HCT116 (cell line): ENCODE data around the gene UBE4A.

ENCODE experiments used
- EZH2 ChIP-seq: fragments of 200-600 bp; sonication (generic); IDR thresholded peaks from 2 replicates; pipeline ENCODE4 v1.6.1; 2017; ENCODE audit warnings: antibody characterized with exemption, mixed run types
- EZH2phosphoT487 ChIP-seq: fragments of 200-600 bp; IDR thresholded peaks from 2 replicates; pipeline ENCODE4 v1.6.1; 2018; ENCODE audit warnings: antibody characterized with exemption, borderline replicate concordance
- POLR2A ChIP-seq: IDR thresholded peaks from 2 replicates; pipeline ENCODE4 v1.7.0; 2011; ENCODE audit warnings: borderline replicate concordance; ENCODE audit not compliant: insufficient read depth, insufficient read length; ENCODE audit errors: extremely low read depth
- ZNF274 ChIP-seq: fragments of 200-500 bp; sonication (Bioruptor generic); IDR thresholded peaks from 2 replicates; pipeline ENCODE4 v1.6.1; 2014; ENCODE audit warnings: mild to moderate bottlenecking, low read depth, low read length, inconsistent platforms
- TF ChIP-seq, protein P1 (sequence below), 3 experiments: fragments of 200-600 bp in 1 of 3; sonication (generic) in 1 of 3; IDR thresholded peaks in 2 of 3; conservative IDR thresholded peaks in 1 of 3; 2 replicates each; pipeline ENCODE4 v1.5.1; 2012 to 2017; ENCODE audit warnings: low read depth in 2 of 3, low read length in 2 of 3, antibody characterized with exemption in 1 of 3, borderline replicate concordance in 1 of 3, control low read depth in 1 of 3, mild to moderate bottlenecking in 1 of 3, mixed read lengths in 1 of 3, mixed run types in 1 of 3, moderate library complexity in 1 of 3; ENCODE audit not compliant: insufficient read depth in 1 of 3

- TF ChIP-seq, protein P1, sequence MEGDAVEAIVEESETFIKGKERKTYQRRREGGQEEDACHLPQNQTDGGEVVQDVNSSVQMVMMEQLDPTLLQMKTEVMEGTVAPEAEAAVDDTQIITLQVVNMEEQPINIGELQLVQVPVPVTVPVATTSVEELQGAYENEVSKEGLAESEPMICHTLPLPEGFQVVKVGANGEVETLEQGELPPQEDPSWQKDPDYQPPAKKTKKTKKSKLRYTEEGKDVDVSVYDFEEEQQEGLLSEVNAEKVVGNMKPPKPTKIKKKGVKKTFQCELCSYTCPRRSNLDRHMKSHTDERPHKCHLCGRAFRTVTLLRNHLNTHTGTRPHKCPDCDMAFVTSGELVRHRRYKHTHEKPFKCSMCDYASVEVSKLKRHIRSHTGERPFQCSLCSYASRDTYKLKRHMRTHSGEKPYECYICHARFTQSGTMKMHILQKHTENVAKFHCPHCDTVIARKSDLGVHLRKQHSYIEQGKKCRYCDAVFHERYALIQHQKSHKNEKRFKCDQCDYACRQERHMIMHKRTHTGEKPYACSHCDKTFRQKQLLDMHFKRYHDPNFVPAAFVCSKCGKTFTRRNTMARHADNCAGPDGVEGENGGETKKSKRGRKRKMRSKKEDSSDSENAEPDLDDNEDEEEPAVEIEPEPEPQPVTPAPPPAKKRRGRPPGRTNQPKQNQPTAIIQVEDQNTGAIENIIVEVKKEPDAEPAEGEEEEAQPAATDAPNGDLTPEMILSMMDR (IDR thresholded peaks at IDR 0.05 in 2 of 3, conservative IDR thresholded peaks at IDR 0.05 in 1 of 3; ENCODE audit: borderline replicate concordance in 1 of 3, insufficient read depth in 1 of 3, low read depth in 2 of 3, low read length in 2 of 3): no peak
- TF ChIP-seq ZNF274 (no peak), EZH2phosphoT487 (no peak), EZH2 (no peak), POLR2A (no peak)
Observed at GRCh38 chr11:118312328-118312727, 47.1 kb upstream of the UBE4A start.
